Stimulated activated CD8-positive, alpha-beta memory T cell treated with anti-CD3 and anti-CD28 coated beads, Interleukin-15, amount 100 ng/mL, for 48 hours (primary cell): ENCODE measurements around the gene PPP1R27.

Source experiments
- DNase-seq, 2 donors: peaks; one replicate each; pipeline ENCODE4 v3.0.0-alpha.2; 2020; ENCODE audit warnings: low read depth in 2 of 2

Gene PPP1R27

DNA sequence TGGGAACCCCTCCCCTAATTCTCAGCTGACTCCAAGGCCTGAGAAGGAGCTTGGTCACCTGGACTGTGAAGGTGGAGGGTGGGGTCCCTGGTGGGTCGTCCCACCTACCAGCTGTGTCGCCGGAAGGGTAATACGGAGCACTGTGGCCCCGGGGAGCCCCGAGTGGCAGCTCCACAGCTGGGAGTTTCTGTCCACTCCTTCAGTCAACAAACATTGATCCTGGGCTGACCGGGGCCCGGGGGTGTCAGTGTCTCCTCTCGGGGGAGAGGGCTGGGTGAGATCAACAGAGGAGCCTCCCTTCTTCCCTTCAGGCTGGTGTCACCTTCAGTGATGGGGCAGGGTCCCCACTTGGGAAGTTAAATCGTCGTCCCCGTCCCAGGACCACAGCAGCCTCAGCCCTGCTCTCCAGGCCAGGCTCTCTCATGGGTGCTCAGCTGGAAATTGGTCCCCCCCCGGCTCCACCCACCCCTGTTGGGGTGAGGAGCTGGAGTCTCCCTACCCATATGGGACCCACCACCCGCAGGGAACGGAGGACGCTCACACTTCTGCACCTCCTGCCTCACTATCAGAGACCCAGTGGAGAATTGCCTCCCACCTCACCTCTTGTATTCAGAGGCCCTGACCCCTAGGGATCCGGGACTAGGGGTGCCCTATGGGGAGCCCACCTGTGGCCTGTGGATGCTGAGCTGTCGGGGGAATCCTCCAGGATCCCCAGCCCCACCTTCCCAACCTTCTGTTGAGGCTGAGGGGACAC lies 29.0 kb downstream of the PPP1R27 start:
- no peak for DNase-seq

DNA sequence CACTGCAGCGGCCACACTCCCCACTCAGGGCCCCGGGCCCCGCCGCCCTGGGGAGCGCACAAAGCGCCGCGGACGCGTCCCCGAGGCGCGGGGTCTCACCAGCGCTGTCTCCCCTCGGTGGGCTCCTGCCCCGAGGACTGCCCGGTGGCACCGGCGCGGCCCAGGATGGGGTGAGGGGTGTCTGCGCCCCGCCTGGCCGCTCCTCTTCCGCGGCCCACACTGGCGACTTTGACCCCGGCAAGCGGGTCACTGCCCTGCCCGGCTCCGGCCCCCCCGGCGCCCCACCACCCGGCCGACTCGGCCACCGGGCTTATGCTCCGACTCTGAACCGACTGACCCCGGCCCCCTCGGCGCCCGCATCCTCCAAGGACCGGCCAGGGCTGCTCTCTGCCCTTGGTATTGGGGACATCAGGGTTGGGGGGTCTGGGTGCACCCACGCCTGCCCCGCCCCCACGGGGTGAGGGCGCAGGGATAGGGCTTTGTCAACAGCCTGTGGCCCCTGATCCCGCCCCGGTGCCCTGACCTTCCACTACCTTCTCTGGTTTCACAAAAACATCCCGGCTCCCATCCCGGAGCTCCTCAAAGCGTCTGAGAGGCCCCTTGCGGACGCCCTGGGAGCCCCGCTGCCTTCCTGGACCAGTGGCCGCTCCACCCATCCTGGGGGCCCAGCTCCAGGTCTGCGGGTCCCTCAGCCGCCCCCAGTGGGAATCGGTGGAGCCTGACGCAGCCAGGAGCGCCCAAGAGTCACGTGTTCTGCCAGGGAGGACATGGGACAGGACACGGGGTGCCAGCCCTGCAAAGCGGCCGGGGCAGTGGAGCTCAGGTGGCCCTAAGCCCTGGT lies 30.1 kb downstream of the PPP1R27 start:
- no peak for DNase-seq

DNA sequence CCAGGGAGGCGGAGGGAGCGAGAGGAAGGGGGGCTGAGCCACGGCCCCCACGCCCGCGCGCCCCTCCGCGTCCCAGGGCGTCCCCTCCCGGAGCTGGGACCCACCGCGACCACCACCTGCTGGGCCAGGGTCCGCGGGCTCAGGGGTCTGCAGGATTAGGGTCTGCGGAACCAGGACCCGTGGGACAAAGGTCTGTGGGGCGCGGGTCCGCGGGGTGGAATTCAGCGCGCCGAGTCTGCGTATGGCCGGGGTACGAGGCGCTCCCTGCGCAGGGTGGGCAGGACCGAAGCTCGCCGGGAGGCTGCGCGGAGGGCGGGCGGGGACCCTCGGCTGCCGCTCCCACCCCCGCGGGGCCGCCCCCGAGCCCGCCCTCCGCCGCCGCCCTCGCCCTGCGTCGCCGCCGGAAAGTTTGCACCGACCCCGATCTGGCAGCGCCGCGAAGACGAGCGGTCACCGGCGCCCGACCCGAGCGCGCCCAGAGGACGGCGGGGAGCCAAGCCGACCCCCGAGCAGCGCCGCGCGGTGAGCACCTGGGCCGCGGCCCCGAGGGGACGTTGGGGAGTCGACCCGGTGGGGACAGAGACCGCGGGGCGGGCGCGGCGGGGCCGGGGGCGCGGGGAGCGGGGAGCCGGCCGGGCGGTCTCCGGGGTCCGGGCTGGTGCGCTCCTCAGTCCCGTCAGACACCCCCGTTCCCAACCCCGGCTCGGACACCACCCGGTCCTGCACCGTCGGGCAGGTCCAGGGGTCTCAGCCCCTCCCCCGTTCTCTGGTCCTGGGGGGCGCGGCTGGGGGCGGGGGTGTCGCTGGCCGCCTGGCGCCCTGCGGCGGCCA lies 30.9 kb downstream of the PPP1R27 start, which contains the start of gene GCGR:
Gene GCGR (plus strand): TSS at position 423 of the 831 bp plus-strand sequence. CDS start 4,869 bp downstream, outside the sequence.
- no peak for DNase-seq

DNA sequence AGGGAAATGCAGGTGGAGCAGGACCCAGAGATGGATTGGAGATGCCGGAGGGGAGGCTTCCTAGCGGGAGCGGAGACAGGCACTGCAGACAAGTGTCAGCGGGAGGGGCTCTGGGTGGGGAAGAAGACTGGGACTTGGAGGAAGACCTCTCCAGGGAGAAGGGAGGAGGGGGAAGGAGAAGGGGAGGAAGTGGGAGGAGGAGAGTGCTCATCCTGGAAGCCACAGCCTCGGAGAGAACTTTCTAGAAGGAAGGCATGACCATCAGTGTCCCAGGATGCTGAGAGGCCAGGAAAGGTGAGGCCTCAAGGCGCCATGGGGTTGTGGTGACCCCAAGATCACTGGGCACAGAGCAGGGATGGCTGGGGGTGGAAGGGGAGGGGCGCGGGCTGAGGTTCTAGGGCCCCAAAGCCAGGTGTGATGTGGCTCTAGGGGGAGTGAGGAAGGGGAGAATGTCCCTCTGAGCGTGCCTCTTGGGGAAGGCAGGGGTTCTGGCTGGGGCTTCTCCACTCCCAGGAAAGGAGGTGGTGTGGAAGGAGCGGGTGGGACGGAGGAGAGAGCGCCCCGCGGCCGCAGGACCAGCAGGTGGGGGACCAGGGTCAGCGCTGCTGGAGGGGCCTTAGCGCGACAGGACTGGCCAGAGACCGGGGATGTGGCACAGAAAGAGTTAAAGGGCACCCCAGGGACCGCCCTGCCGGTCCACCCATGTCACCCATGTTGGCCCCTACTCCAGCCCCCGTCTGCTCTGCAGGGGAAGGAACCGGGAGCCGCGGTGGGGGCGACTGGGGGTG lies 31.8 kb downstream of the PPP1R27 start:
- no peak for DNase-seq

DNA sequence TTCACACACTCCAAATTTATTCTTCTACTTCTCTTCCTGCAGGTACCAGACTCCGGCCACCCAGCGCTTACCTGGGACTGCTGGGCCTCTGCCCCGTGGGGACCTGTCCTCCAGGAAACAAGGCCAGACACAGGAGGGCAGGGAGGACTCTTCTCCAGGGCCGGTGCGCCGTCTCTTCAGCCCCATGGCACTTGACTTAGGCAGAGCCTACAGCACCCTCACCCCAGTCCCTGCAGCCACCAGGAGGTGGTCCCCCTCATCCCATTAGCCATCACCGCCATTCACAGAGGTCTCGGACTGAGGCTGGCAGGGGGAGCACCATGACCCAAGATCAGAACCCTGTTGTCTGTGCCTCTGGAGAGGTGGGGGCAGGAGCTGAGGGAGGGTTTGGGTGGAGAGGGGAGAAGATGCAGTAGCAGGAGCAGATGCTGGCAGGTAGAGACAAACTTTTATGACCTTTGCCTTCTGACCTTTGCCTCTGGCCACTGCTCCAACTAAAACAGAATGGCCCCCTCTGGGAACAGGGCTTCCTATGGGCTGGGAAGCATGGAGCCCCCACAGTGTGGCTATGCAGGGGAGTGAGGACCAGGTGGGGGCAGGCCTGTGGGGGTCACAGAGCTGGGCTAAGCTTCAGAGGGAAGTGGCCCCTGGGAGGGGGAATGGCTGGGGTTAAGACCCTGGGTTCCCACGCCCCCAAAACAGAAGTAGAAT lies 32.6 kb downstream of the PPP1R27 start:
- no peak for DNase-seq

DNA sequence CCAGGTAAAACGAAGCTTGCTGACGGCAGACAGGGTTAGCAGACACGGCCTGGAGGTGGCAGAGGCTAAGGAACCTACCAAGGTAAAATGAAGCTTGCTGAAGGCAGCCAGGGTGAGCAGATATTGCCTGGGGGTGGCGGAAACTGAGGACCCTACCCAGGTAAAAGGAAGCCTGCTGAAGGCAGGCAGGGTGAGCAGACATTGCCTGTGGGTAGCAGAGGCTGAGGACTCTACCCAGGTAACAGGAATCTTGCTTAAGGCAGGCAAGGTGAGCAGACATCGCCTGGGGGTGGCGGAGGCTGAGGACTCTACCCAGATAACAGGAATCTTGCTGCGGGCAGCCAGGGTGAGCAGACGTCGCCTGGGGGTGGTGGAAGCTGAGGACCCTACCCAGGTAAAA lies 33.5 kb downstream of the PPP1R27 start:
- no peak for DNase-seq

DNA sequence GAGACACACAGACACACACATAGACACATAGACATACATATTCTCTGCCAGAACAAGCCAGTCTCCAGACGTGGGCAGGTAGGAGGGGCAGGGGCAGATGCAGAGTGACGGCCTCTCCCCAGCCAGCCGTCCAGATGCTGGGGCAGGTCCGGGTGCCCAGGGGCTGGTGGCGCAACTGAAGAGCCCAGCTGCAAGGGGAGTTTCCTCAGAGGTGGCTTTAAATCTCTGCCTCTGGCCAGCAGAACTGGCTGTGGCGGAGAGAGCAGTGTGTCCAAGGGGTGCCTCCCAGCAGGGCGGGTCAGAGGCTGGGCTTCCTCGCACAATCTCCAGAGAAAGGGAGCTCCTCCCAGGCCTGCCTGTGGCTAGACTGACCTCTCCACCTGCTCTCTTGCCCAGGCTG lies 40.3 kb downstream of the PPP1R27 start:
- no peak for DNase-seq

DNA sequence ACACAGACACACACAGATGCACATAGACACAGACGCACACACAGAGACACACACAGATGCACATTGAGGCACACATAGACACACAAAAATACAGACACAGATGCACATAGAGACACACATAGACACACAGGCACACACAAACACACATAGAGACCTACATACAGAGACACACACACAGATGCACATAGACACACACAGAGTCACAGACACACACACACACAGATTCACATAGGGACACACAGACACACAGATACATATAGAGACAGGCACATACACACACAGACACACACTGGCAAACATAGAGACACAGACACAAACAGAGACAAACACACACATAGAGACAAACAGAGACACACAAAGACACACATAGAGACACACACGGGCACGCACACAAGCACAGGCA lies 40.8 kb downstream of the PPP1R27 start:
- DNase-seq: no peak

DNA sequence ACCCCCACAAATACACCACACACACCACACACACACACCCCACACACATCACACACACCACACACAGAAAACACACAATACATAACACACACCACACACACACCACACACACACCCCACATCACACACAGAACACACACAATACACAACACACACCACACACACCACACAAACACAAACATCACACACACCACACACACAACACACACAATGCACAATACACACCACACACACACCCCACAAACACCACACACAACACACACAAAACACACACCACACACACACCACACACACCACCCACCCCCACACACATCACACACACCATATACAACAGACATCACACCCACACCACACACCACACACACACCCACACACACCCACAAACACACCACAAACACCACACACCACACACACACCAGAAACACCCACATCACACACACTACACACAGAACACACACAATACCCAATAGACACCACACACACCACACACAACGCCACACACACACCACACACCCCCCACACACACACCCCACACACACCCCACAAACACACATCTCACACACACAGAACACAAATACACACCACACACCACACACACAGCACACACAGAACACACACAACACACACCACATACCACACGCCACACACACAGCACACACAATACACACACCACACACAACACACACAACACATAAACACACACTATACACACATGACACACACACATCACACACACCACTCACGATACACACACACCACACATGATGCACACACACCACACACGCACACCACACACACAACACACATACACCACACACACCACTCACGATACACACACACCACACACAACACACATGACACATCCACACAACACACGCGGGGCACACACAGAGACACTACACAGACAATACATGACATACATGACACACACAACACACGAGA lies 41.9 kb downstream of the PPP1R27 start:
- DNase-seq: no peak
